ENCODE data around the gene RPL26.
A peak's percentile ranks its signal among the peaks of the same experiment; 100 is the strongest.
"Not testable (repeated sequence)": the region's sequence is repeated elsewhere in the genome, so short reads cannot be mapped to it uniquely, and the experiment has no call there.

The RPL26 gene

GRCh38 chr17:8394497-8394896, 11.5 kb upstream of the RPL26 start:
- DNase-seq (ENCODE audit: low spot score), result not testable (repeated sequence)

GRCh38 chr17:8393470-8394231, 10.7 kb upstream of the RPL26 start:
- DNase-seq (ENCODE audit: low spot score), result no peak

- DNase-seq (ENCODE audit: low spot score), result no peak
These were observed 9.9 kb upstream of the RPL26 start for GRCh38 chr17:8392674-8393469.

DNA sequence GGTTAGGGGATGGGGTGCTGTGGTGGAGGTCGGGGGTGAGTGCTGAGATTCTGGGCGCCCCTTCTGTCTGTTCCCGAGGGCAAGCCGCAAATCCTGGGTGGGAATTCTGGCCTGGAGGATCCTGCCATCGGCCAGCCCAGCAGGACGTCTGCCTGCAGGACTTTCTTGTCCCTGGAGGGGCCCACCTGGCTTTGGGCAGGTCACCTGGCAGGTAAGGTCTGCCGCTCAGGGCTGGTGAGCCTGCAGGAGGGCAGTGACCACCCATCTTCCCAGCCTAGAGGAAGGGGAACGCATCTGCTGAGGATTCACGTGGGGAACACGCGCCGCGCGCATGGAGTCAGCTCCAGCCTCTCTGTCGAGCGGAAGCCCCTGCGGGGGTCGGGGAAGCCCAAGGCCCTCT, 9.3 kb upstream of the RPL26 start:
- DNase-seq (ENCODE audit: low spot score), result no peak

- DNase-seq (ENCODE audit: low spot score), result no peak
These were observed 8.7 kb upstream of the RPL26 start for GRCh38 chr17:8391711-8392110.

DNA sequence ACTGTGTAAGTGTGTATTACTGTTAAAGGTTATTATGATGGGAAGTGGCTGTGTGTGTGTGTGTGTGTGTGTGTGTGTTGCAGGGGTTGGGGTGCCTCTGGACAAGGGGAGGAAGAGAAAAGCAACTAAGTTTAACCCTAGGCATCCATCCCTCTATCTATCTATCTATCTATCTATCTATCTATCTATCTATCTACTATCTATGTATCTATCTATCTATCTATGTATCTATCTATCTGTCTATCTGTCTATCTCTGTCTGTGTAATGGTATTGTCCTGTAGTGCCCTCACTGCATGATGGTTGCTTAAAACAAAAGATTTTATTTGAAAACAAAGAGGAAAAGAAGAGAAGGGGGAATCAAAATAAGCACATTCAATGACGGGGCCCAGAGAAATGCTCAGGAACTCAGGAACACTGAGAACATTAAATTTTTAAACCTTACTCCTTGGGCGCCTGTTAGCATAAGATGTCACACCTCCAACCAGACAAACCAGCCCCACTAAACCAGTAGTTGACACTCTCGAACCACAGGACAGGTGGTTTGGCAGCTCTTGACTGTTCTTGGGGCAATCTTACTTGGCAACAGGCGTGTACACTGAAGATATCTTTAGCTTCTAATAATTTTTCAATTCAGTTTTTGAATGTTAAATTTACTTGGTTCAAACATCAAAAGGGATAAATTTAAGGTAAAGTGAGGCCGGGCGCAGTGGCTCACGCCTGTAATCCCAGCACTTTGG, 5.1 kb upstream of the RPL26 start:
- DNase-seq (ENCODE audit: low spot score), result no peak

DNA sequence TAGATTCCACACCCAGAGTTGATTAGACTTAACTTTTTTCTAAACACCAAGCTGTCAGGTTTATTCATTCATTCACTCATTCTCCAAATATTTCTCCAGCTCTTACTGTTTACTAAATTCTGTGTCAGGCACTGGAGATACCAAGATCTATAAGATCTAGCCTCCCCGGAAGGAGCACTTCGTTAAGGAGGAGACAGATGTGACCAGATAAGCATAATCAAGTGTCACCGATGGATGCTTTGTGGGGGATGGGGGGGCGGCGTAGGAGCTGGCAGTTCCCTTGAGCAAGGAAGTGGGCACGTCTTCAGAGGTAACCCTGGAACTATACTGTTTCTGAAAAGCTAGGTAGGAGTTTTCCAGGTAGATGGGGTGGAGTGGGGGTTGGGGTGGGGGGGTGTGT, 3.8 kb upstream of the RPL26 start:
- no peak for DNase-seq (ENCODE audit: low spot score)

DNA sequence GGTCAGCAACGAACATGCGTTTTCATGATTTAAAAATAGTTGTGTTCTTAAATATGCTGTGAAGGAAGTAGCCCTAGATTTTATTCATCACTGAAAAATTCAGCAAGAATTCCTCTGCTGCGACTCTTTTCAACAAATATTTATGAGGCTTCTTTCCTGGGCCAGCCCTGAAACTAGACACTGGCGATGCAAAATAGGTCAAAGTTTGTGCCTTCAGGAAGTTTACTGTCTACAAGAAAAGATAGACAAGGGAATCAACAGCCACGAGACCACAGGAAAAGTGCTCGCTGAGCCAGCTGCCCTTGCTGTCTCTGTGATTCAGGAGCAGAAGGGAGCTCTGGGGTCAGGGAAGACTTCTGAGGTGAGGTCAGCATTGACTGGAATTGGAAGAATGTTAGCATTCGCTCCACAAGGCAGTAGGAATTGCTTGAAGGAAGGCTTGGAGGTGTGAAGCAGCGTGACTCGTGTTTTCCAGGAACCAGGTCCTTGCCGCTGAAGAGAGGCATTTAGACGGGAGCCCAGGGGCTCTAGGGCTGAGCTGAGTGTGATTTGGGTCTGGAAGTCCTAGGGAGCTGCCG, 1.9 kb upstream of the RPL26 start:
- no peak for DNase-seq (ENCODE audit: low spot score)

GRCh38 chr17:8382880-8383142, 182 bp downstream of the RPL26 start:
- no peak for DNase-seq (ENCODE audit: low spot score)

- no peak for DNase-seq (ENCODE audit: low spot score)
These were observed 727 bp downstream of the RPL26 start for GRCh38 chr17:8382052-8382879.

DNA sequence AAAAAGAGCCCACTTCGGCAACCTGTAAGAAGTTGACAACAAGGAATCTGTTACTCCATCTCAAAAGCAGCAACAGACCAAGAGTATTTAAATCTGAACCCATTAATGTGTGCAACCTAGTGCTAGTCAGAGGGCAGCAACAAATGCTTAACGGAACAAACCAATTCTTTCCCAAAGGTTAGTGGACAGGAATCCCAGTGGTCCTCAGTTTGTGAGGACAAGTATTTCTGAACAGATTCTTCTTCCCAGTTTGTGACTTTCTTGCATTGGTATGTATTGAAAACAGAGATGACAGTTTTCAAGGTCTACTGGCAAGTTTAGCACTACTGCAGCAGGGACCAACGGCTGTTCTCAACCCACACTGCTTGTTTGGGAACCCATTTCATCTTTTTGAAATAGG, 2.9 kb downstream of the RPL26 start:
- peak; percentile 29 for DNase-seq (ENCODE audit: low spot score)

GRCh38 chr17:8378117-8378516, 4.9 kb downstream of the RPL26 start:
- not testable (repeated sequence) for DNase-seq (ENCODE audit: low spot score)

- no peak for DNase-seq (ENCODE audit: low spot score)
These were observed 5.6 kb downstream of the RPL26 start for GRCh38 chr17:8377422-8377821.

DNA sequence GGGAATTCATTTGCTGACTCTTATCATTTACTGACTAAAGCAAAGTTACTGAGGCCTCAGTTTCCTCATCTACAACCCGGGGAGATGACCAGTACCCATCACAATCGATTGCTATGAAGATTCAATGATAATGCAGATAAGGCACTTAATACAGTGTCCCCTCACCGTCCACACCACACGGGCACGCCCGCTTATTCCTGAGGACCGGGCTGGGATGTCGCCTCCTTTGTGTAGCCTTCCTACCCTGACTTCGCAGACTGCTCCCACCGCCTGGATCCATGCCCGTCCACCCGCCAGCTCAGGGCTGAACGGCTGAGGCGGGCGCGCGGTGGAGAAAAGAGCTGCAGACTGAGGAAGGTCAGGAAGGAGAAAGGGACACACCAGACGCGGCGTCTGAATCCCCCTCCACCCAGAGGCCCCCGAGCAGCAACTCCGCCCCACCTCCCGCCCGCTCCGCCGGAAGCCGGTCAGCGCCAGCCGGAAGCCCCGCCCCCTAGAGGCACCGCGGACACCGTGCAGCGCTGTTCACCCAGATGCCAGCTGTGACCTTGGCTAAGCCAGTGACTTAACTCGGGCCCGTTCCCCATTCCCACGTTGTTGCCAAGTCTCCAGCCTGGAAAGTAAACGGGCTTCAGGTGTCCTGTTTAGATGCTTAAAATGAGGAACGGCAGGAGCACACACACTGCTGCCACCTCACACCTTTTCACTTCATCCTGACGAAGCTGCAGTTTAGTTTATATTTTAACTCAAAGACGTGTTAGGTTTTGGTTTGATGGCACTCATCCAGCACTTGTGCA, 6.5 kb downstream of the RPL26 start, which contains the start of gene KRABD2:
Gene KRABD2, minus strand, starts transcription at position 434 of the 797 bp plus-strand sequence.
- DNase-seq (ENCODE audit: low spot score), result peak; percentile 88

DNA sequence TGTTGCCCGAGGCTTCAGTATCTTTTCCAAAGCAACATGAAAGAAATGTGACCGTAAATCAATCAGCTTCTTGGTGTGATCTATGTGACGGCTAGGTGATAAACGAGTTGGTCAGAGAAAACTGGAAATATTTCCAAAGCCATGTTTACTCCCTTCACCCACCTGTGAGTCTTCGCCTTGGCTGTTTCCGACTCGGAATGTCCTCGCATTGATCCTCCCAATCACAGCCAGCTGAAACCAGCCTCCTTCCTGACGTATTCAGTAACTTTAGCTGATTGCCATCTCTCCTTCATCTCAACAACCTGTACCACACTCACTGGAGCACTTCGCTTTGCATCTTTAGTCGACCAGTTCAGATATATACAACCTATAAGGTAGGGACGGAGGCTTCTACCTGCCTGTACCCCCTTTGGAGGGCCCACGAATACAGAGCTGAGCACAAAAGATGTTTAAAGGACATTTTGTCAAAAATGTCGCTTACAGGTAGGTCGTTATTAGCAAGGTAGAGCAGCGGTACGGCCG, 7.2 kb downstream of the RPL26 start:
- peak; percentile 46 for DNase-seq (ENCODE audit: low spot score)

- not testable (repeated sequence) for DNase-seq (ENCODE audit: low spot score)
These were observed 9.1 kb downstream of the RPL26 start for GRCh38 chr17:8373856-8374255.

GRCh38 chr17:8372422-8372821, 10.6 kb downstream of the RPL26 start:
- DNase-seq (ENCODE audit: low spot score), result no peak

- no peak for DNase-seq (ENCODE audit: low spot score)
These were observed 11.2 kb downstream of the RPL26 start for GRCh38 chr17:8371786-8372185.

DNA sequence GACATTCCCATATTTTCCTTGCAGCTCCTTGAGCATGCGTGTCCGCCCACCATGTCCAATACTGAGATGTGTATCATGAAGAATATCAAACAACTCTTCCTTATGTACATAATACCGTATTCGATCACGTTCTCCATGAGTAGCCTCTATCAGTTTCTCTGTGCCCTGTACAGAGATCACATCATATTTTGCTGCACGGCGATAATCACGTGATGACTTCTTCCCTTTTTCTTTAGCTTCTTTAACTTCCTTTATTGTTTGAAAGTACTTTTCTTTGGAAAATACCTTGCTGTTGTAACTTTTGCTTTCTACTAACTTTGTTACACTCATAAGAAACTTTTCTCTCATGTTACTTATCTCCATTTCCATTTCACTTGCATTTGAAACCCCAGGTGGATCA, 13.0 kb downstream of the RPL26 start:
- no peak for DNase-seq (ENCODE audit: low spot score)

DNA sequence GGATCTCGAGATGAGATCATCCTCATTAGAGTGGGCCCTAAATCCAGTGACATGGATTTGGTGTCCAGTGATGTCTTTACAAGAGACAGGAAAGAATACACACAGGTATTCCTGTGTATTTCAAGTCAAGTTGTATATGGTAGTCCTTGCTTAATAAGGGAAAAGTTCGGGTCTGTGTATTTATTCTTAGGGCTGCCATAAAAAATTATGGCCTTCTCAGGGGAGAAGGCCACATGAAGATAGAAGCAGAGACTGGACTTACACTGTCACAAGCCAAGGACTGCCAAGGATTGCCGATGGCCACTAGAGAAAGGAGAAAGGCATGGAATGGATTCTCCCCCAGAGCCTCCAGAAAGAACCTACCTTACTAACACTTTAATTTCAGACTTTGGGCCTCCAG, 14.8 kb downstream of the RPL26 start:
- DNase-seq (ENCODE audit: low spot score), result no peak

- DNase-seq (ENCODE audit: low spot score), result no peak
These were observed 16.8 kb downstream of the RPL26 start for GRCh38 chr17:8366231-8366630.

Data from Ammon's horn (tissue), 1 donor.